Liver (tissue), 9 donors: Measurements from ENCODE around the gene MYO5A. TPM values are rescaled to one million over a fixed set of nuclear protein-coding genes. Genes with fewer than 3 reads are reported as not detected.

ENCODE experiments used
- DNase-seq: peaks from one replicate; pipeline ENCODE4 v3.0.0-alpha.2; 2017; ENCODE audit warnings: low spot score
- H3K27ac ChIP-seq, 2 donors: one replicate each; pipeline ENCODE4 v1.7.0; 2013; ENCODE audit warnings: inconsistent platforms in 2 of 2, low read length in 2 of 2, control low read depth in 1 of 2, low read depth in 1 of 2, mild to moderate bottlenecking in 1 of 2
- H3K27me3 ChIP-seq, 4 donors: one replicate each; pipeline versions ENCODE4 v1.6.1 to v1.7.0; 2013; ENCODE audit warnings: low read length in 3 of 4, inconsistent platforms in 1 of 4, mild to moderate bottlenecking in 1 of 4, moderate library complexity in 1 of 4; ENCODE audit not compliant: control insufficient read depth in 4 of 4, insufficient read depth in 4 of 4
- H3K36me3 ChIP-seq, 4 donors: one replicate each; pipeline versions ENCODE4 v1.6.1 to v1.7.0; 2013; ENCODE audit warnings: low read length in 3 of 4, mild to moderate bottlenecking in 3 of 4, low read depth in 1 of 4, moderate library complexity in 1 of 4; ENCODE audit not compliant: control insufficient read depth in 4 of 4, insufficient read depth in 3 of 4
- H3K4me1 ChIP-seq, 4 donors: one replicate each; pipeline versions ENCODE4 v1.6.1 to v1.7.0; 2013; ENCODE audit warnings: low read length in 3 of 4, mild to moderate bottlenecking in 3 of 4, moderate library complexity in 1 of 4; ENCODE audit not compliant: control insufficient read depth in 4 of 4, insufficient read depth in 4 of 4
- H3K4me3 ChIP-seq, 3 donors: one replicate each; pipeline versions ENCODE4 v1.6.1 to v1.7.0; 2013; ENCODE audit warnings: low read length in 3 of 3, control low read depth in 1 of 3, low read depth in 1 of 3, mild to moderate bottlenecking in 1 of 3
- H3K9ac ChIP-seq, 2 donors: one replicate each; pipeline ENCODE4 v1.7.0; 2013; ENCODE audit warnings: low read length in 2 of 2, mild to moderate bottlenecking in 2 of 2, moderate library complexity in 2 of 2, control low read depth in 1 of 2, low read depth in 1 of 2
- H3K9me3 ChIP-seq, 4 donors: one replicate each; pipeline versions ENCODE4 v1.6.1 to v1.7.0; 2013; ENCODE audit warnings: low read length in 3 of 4; ENCODE audit not compliant: control insufficient read depth in 4 of 4
- EGR1 ChIP-seq, 2 donors: IDR thresholded peaks; 2 replicates each; pipeline ENCODE4 v1.6.1; 2016 to 2018; ENCODE audit warnings: antibody characterized with exemption in 2 of 2, low read depth in 2 of 2
- FOXA1 ChIP-seq: IDR thresholded peaks from 2 replicates; pipeline ENCODE4 v1.6.1; 2016; ENCODE audit warnings: antibody characterized with exemption
- FOXA2 ChIP-seq: IDR thresholded peaks from 2 replicates; pipeline ENCODE4 v1.6.1; 2016; ENCODE audit warnings: antibody characterized with exemption
- GABPA ChIP-seq, 2 donors: IDR thresholded peaks in 1 of 2; conservative IDR thresholded peaks in 1 of 2; 2 replicates each; pipeline ENCODE4 v1.6.1; 2016; ENCODE audit warnings: antibody characterized with exemption in 2 of 2, mild to moderate bottlenecking in 1 of 2, moderate library complexity in 1 of 2
- HNF4A ChIP-seq, 2 donors: conservative IDR thresholded peaks; 2 replicates each; pipeline ENCODE4 v1.6.1; 2016; ENCODE audit warnings: antibody characterized with exemption in 2 of 2, mild to moderate bottlenecking in 2 of 2
- HNF4G ChIP-seq: IDR thresholded peaks from 2 replicates; pipeline ENCODE4 v1.6.1; 2016; ENCODE audit warnings: antibody characterized with exemption
- JUND ChIP-seq, 2 donors: IDR thresholded peaks; 2 replicates each; pipeline ENCODE4 v1.6.1; 2016; ENCODE audit warnings: antibody characterized with exemption in 2 of 2
- NR2F2 ChIP-seq: IDR thresholded peaks from 2 replicates; pipeline ENCODE4 v1.6.1; 2016; ENCODE audit warnings: antibody characterized with exemption
- RAD21 ChIP-seq, 2 donors: IDR thresholded peaks; 2 replicates each; pipeline ENCODE4 v1.6.1; 2016; ENCODE audit warnings: antibody characterized with exemption in 2 of 2, mild to moderate bottlenecking in 2 of 2
- RXRA ChIP-seq, 2 donors: IDR thresholded peaks; 2 replicates each; pipeline ENCODE4 v1.6.1; 2017 to 2018; ENCODE audit warnings: antibody characterized with exemption in 2 of 2, mild to moderate bottlenecking in 1 of 2
- SP1 ChIP-seq: IDR thresholded peaks from 2 replicates; pipeline ENCODE4 v1.6.1; 2018; ENCODE audit warnings: antibody characterized with exemption, mild to moderate bottlenecking
- TAF1 ChIP-seq: conservative IDR thresholded peaks from 2 replicates; pipeline ENCODE4 v1.6.1; 2016; ENCODE audit warnings: antibody characterized with exemption, mild to moderate bottlenecking
- YY1 ChIP-seq: IDR thresholded peaks from 2 replicates; pipeline ENCODE4 v1.6.1; 2016; ENCODE audit warnings: antibody characterized with exemption, mild to moderate bottlenecking
- WGBS: extraction: QIAGEN DNeasy Blood & Tissue Kit; methylation state at CpG from one replicate; pipeline ENCODE4 v1.1.7; 2013; 5-methylcytosine and 5-hydroxymethylcytosine counted together
- polyA plus RNA-seq, 2 donors: library from polyadenylated mRNA; stranded (reverse) in 1 of 2; unstranded in 1 of 2; fragments of 200-250 nt in 1 of 2; fragments of >200 nt in 1 of 2; fragmentation: Nextera tagmentation in 1 of 2; extraction: Ambion mirVana in 1 of 2; gene quantifications; one replicate each; pipeline versions ENCODE4 v1.2.1 to v1.2.3, GENCODE V29; 2013 to 2015
- total RNA-seq, 2 donors: library from RNA; depleted of rRNA; stranded (reverse); fragments of >200 nt; gene quantifications; one replicate each; pipeline ENCODE4 v1.2.3, GENCODE V29; 2014
- TF ChIP-seq, protein P1 (sequence below): IDR thresholded peaks from 2 replicates; pipeline ENCODE4 v1.6.1; 2016; ENCODE audit warnings: antibody characterized with exemption, mild to moderate bottlenecking
- TF ChIP-seq, protein P2 (sequence below): IDR thresholded peaks from 2 replicates; pipeline ENCODE4 v1.6.1; 2016; ENCODE audit warnings: antibody characterized with exemption
- TF ChIP-seq, protein P3 (sequence below): IDR thresholded peaks from 2 replicates; pipeline ENCODE4 v1.6.1; 2016; ENCODE audit warnings: antibody characterized with exemption
- TF ChIP-seq, protein P4 (sequence below): IDR thresholded peaks from 2 replicates; pipeline ENCODE4 v1.6.1; 2016; ENCODE audit warnings: antibody characterized with exemption
- TF ChIP-seq, protein P5 (sequence below): fragments of 150-350 bp; IDR thresholded peaks from 2 replicates; pipeline ENCODE4 v1.5.1; 2017; ENCODE audit warnings: improper control_type of control experiment, low read depth, low read length; ENCODE audit not compliant: missing input control
- donor health status: healthy.
- donor health status: healthy.
- donor health status: healthy.
- donor health status: healthy.
- donor health status: healthy.

MYO5A gene
- total and polyA plus RNA-seq, 4 donors: 1.0 to 7.1 (median 3.0) TPM

DNA sequence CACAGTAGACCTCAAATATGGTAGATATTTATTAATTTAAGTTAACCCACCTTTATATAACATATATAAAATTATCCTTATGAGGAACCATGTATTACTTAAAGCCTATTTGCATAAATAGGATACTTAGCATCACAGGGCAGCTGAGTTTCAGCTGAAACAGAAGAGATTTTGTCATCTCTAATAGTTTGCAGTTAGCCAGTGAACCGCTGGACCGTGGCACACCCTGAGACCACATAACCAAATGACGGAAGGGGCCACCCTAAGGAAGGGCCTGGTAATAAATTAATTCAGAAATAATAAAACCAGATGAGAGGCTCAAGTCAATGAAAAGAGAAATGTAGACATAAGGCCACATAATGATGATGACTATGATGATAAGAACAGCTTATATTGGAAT lies 107.7 kb downstream of the MYO5A start:
- WGBS: 90% methylated on average over 3 of the region's 3 CpGs
- Histone ChIP-seq H3K27me3 (no peaks in the 10 kb centered on the region), H3K36me3 (no peaks in the 10 kb centered on the region), H3K4me1 (no peaks in the 10 kb centered on the region), H3K9me3 (no peaks in the 10 kb centered on the region), H3K4me3 (no peak overlapping the region), H3K27ac (no peak overlapping the region), H3K9ac (no peak overlapping the region)
- DNase-seq: no peak
- TF ChIP-seq HNF4A (conservative IDR thresholded peaks at IDR 0.05) (no peak), RAD21 (IDR thresholded peaks at IDR 0.05) (no peak), FOXA1 (no peak), YY1 (no peak), NR2F2 (no peak), JUND (IDR thresholded peaks at IDR 0.05) (no peak)
- TF ChIP-seq, protein P1, sequence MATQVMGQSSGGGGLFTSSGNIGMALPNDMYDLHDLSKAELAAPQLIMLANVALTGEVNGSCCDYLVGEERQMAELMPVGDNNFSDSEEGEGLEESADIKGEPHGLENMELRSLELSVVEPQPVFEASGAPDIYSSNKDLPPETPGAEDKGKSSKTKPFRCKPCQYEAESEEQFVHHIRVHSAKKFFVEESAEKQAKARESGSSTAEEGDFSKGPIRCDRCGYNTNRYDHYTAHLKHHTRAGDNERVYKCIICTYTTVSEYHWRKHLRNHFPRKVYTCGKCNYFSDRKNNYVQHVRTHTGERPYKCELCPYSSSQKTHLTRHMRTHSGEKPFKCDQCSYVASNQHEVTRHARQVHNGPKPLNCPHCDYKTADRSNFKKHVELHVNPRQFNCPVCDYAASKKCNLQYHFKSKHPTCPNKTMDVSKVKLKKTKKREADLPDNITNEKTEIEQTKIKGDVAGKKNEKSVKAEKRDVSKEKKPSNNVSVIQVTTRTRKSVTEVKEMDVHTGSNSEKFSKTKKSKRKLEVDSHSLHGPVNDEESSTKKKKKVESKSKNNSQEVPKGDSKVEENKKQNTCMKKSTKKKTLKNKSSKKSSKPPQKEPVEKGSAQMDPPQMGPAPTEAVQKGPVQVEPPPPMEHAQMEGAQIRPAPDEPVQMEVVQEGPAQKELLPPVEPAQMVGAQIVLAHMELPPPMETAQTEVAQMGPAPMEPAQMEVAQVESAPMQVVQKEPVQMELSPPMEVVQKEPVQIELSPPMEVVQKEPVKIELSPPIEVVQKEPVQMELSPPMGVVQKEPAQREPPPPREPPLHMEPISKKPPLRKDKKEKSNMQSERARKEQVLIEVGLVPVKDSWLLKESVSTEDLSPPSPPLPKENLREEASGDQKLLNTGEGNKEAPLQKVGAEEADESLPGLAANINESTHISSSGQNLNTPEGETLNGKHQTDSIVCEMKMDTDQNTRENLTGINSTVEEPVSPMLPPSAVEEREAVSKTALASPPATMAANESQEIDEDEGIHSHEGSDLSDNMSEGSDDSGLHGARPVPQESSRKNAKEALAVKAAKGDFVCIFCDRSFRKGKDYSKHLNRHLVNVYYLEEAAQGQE: no peak

DNA sequence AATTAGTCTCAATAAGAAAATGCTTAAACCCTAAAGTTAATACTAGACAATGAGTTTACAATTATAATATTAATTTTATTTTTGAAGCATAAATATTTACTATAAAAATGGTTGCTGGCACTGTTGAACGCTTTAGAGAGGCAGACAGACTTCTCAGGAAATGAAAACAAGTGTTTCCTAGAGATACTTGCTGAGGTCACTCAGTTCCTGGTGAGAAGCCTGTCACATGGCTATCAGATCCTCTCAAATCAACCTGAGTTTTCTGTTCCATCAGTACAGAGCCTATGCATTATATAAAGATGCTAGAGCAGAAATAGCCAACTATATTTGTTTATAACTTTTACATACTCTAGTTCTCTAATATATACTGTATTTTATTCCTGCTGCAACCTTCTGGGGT lies 109.2 kb downstream of the MYO5A start:
- Histone ChIP-seq H3K9ac (no peak overlapping the region), H3K4me1 (no peaks in the 10 kb centered on the region), H3K9me3 (no peaks in the 10 kb centered on the region), H3K36me3 (no peaks in the 10 kb centered on the region), H3K27ac (no peak overlapping the region), H3K4me3 (no peak overlapping the region), H3K27me3 (no peaks in the 10 kb centered on the region)
- TF ChIP-seq HNF4G: no peak
- TF ChIP-seq, protein P2, sequence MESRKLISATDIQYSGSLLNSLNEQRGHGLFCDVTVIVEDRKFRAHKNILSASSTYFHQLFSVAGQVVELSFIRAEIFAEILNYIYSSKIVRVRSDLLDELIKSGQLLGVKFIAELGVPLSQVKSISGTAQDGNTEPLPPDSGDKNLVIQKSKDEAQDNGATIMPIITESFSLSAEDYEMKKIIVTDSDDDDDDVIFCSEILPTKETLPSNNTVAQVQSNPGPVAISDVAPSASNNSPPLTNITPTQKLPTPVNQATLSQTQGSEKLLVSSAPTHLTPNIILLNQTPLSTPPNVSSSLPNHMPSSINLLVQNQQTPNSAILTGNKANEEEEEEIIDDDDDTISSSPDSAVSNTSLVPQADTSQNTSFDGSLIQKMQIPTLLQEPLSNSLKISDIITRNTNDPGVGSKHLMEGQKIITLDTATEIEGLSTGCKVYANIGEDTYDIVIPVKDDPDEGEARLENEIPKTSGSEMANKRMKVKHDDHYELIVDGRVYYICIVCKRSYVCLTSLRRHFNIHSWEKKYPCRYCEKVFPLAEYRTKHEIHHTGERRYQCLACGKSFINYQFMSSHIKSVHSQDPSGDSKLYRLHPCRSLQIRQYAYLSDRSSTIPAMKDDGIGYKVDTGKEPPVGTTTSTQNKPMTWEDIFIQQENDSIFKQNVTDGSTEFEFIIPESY: no peak
- no peak for TF ChIP-seq RAD21 (IDR thresholded peaks at IDR 0.05)
- TF ChIP-seq EGR1 (IDR thresholded peaks at IDR 0.05; ENCODE audit: low read depth in 2 of 2): no peak
- TF ChIP-seq, protein P1: no peak
- TF ChIP-seq, protein P3, sequence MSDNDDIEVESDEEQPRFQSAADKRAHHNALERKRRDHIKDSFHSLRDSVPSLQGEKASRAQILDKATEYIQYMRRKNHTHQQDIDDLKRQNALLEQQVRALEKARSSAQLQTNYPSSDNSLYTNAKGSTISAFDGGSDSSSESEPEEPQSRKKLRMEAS: no peak
- no peak for TF ChIP-seq YY1
- TF ChIP-seq FOXA1: no peak
- no peak for TF ChIP-seq FOXA2
- no peak for TF ChIP-seq HNF4A (conservative IDR thresholded peaks at IDR 0.05)
- TF ChIP-seq NR2F2: no peak
- TF ChIP-seq, protein P4, sequence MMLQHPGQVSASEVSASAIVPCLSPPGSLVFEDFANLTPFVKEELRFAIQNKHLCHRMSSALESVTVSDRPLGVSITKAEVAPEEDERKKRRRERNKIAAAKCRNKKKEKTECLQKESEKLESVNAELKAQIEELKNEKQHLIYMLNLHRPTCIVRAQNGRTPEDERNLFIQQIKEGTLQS: no peak
- TF ChIP-seq RXRA (IDR thresholded peaks at IDR 0.05): no peak
- no peak for TF ChIP-seq SP1
- no peak for TF ChIP-seq GABPA (IDR thresholded peaks at IDR 0.05 in 1 of 2, conservative IDR thresholded peaks at IDR 0.05 in 1 of 2)
- TF ChIP-seq TAF1: no peak
- no peak for TF ChIP-seq JUND (IDR thresholded peaks at IDR 0.05)
- TF ChIP-seq, protein P5, sequence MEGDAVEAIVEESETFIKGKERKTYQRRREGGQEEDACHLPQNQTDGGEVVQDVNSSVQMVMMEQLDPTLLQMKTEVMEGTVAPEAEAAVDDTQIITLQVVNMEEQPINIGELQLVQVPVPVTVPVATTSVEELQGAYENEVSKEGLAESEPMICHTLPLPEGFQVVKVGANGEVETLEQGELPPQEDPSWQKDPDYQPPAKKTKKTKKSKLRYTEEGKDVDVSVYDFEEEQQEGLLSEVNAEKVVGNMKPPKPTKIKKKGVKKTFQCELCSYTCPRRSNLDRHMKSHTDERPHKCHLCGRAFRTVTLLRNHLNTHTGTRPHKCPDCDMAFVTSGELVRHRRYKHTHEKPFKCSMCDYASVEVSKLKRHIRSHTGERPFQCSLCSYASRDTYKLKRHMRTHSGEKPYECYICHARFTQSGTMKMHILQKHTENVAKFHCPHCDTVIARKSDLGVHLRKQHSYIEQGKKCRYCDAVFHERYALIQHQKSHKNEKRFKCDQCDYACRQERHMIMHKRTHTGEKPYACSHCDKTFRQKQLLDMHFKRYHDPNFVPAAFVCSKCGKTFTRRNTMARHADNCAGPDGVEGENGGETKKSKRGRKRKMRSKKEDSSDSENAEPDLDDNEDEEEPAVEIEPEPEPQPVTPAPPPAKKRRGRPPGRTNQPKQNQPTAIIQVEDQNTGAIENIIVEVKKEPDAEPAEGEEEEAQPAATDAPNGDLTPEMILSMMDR: no peak
- WGBS: 75% methylated on average over 1 of the region's 1 CpG
- no peak for DNase-seq
